Activated CD4-positive, alpha-beta T cell treated with anti-CD3 and anti-CD28 coated beads, Interleukin-2, amount 10 ng/mL, durations not matched to agents 24 days and 14 days (primary cell): ENCODE measurements around the gene COL20A1. TPM values are rescaled to one million over a fixed set of nuclear protein-coding genes. Genes with fewer than 3 reads are reported as not detected.

ENCODE experiments used
- DNase-seq: peaks from one replicate; pipeline ENCODE4 v3.0.0; 2022
- H3K27ac Mint-ChIP-seq: one replicate; pipeline ENCODE4 v1.8.0; 2022; ENCODE audit warnings: mild to moderate bottlenecking, mixed read lengths
- H3K27me3 Mint-ChIP-seq: one replicate; pipeline ENCODE4 v1.8.0; 2022; ENCODE audit warnings: mixed read lengths
- H3K36me3 Mint-ChIP-seq: one replicate; pipeline ENCODE4 v1.8.0; 2022; ENCODE audit warnings: low read depth, mild to moderate bottlenecking, mixed read lengths
- H3K4me1 Mint-ChIP-seq: one replicate; pipeline ENCODE4 v1.8.0; 2021; ENCODE audit warnings: mixed read lengths
- H3K4me3 Mint-ChIP-seq: one replicate; pipeline ENCODE4 v1.8.0; 2022; ENCODE audit warnings: mild to moderate bottlenecking, moderate library complexity, mixed read lengths
- H3K9me3 Mint-ChIP-seq: one replicate; pipeline ENCODE4 v1.8.0; 2021; ENCODE audit warnings: mixed read lengths
- intact Hi-C: fragments of 100-400 bp; cut with micrococcal nuclease; formaldehyde crosslinking; loops from one replicate; pipeline ENCODE4 v1.15.1; 2023
- total RNA-seq: library from RNA; stranded (reverse); gene quantifications from 2 replicates; pipeline ENCODE4 v1.2.3, GENCODE V29; 2022

The COL20A1 gene
- total RNA-seq, 1 donor from 2014 or later, result not detected

DNA sequence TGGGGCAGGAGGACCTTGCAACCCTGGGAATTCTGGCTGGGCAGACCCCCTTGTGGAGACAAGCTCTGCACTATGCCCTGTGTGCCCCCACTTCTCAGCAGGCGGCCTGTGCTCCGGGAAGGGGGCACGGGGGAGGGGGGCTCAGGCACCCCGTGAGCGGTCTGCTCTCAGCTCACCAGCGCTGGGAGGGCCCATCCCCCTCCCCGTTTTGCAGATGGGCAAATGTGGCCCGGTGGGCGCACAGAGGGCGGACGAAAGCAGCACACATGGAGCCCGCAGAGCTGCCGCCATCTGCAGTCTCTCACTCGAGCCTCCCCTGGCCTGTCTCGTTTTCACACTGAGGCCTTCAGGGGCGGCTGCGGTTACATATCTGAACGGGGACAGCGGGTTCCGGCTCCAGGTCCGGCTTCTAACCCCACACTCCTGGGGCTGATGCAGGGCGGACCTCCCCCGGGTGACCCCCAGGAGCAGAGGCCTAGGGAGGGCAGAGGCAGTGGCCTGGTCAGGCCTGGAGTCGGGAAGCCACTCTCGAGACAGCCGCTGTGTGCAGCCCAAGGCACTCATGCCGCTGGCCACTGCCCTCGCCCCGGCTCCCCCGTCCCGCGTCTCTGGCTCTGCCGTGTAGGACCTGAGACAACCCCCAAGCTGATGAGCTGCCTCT lies 54.2 kb downstream of the COL20A1 start:
- intact Hi-C loops, result no loop called here
- H3K36me3 Mint-ChIP-seq, result peaks cover 3% of the 10 kb centered on the region
- DNase-seq, result no peak
- no peaks in the 10 kb centered on the region for H3K4me1 Mint-ChIP-seq
- no peak overlapping the region for H3K4me3 Mint-ChIP-seq
- no peaks in the 10 kb centered on the region for H3K27me3 Mint-ChIP-seq
- H3K27ac Mint-ChIP-seq, result no peak overlapping the region
- H3K9me3 Mint-ChIP-seq, result peaks cover 4% of the 10 kb centered on the region

DNA sequence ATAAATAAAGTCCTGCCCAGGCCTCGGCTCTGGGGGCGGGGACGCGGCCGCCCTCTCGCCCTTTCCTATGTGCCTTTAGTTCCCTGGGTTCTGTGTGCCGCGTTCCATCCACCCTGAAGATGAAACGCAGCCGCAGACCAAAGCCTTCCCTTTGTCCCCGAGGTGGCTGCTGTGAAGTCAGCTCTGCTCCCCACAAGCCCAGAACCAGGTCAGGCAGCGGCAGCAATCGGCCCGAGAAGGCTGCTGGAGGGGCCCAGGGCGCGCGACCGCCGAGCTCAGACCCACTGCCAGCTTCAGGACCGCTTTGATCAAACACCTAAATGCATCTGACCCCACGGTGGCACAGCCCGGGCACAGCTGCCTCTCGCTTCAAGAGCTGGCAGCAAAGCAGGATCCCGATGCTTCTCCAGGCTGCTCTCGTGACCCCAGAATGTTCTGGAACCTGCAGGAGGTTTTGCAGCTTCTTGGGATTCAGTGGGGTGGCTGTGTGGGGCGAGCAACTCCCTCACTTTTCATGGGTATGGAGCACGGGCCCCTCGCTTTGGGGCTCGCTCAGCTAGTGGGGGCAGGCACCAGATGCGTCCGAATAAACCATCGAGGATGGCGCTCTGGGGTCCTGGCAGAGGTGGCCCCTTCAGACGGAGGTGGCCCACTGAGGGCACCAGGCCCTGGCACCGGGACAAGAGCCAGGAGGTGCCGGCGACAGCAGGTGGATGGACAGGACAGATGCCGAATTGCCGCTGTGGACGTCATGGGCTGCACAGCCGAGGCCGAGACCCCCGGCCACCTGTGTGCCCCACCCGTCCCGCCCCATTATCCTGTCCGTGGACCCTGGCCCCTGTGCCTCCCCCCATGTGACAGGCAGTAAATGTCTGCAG lies 55.2 kb downstream of the COL20A1 start:
- intact Hi-C loops, result no loop called here
- peaks cover 4% of the 10 kb centered on the region for H3K9me3 Mint-ChIP-seq
- H3K27ac Mint-ChIP-seq, result no peak overlapping the region
- H3K4me3 Mint-ChIP-seq, result no peak overlapping the region
- DNase-seq, result no peak
- H3K27me3 Mint-ChIP-seq, result no peaks in the 10 kb centered on the region
- peaks cover 3% of the 10 kb centered on the region for H3K36me3 Mint-ChIP-seq
- H3K4me1 Mint-ChIP-seq, result no peaks in the 10 kb centered on the region

DNA sequence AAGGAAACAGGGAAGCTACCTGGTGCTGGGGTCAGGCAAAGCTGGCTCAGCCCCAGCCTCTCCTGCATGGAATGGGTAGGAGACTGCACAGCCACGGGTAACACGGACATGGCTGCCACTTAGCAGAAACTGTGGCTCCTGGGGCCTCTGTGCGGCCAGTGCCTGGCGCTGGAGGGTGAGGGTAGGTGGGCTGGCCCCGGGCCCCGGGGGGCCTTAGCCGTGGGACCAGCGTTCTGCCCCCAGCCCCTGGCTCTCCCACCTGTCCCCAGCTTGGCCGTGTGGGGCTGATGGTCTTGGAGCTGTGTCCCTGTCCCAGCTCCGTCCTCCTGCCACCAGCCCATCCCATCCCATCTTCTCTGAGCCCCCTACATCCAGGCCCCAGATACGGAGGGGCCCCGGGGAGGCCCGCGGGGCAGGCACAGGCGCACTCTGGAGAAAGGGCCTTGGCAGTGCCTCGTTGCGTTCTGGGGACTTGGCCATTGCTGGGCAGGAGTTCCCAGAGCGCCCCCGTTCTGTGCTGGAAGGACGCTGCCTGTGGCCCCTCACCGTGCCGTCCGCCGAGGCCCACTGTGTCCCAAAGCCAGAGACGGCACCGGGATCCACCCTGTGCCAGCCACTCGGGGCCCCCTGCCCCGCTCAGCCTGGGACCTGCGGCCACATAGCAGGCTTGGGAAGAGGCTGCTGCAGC lies 56.0 kb downstream of the COL20A1 start:
- Mint-ChIP-seq H3K4me3 (no peak overlapping the region), H3K9me3 (peaks cover 4% of the 10 kb centered on the region), H3K36me3 (peaks cover 3% of the 10 kb centered on the region), H3K27me3 (no peaks in the 10 kb centered on the region), H3K27ac (no peak overlapping the region), H3K4me1 (no peaks in the 10 kb centered on the region)
- intact Hi-C loops, result no loop called here
- DNase-seq, result no peak

DNA sequence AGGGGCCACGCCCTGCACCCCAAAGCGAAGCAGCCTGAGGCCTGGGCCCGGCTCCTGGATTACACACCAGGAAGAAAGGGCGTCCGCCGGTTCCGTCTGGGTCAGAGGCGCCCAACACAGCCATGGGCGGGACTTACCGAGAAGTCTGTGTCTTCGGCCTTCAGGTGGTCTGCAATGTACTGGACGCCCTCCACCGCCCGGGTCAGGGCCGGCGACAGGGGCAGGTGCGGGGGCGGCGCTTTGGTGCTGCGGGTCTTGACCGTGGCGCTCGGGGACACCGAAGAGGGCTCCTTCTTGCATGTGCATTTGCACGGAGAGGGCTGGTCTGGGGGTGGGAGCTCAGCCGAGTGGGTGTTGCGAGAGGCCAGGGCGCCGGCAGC lies 56.5 kb downstream of the COL20A1 start:
- H3K27me3 Mint-ChIP-seq, result no peaks in the 10 kb centered on the region
- H3K9me3 Mint-ChIP-seq, result peaks cover 4% of the 10 kb centered on the region
- DNase-seq, result no peak
- peaks cover 3% of the 10 kb centered on the region for H3K36me3 Mint-ChIP-seq
- H3K4me3 Mint-ChIP-seq, result no peak overlapping the region
- H3K27ac Mint-ChIP-seq, result no peak overlapping the region
- H3K4me1 Mint-ChIP-seq, result no peaks in the 10 kb centered on the region
- intact Hi-C loops, result no loop called here

DNA sequence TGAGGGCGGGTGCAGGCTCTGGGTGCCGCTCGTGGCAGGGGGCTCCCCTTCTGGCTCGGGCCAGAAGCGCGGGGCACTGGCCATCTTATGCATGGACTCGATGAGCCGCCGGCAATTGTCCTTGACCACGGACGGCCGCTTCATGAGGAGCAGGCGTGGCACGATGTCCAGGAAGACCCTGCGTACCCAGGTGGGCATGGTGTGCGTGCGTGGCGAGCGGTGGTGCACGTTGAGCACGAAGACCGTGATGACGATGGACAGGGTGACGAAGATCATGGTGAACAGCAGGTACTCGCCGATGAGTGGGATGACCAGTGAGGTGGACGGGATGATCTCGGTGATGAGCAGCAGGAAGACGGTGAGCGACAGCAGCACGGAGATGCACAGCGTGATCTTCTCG lies 57.2 kb downstream of the COL20A1 start:
- H3K9me3 Mint-ChIP-seq, result peaks cover 4% of the 10 kb centered on the region
- no peaks in the 10 kb centered on the region for H3K27me3 Mint-ChIP-seq
- no peak overlapping the region for H3K4me3 Mint-ChIP-seq
- intact Hi-C loops, result no loop called here
- H3K27ac Mint-ChIP-seq, result no peak overlapping the region
- no peak for DNase-seq
- H3K4me1 Mint-ChIP-seq, result no peaks in the 10 kb centered on the region
- peaks cover 3% of the 10 kb centered on the region for H3K36me3 Mint-ChIP-seq

DNA sequence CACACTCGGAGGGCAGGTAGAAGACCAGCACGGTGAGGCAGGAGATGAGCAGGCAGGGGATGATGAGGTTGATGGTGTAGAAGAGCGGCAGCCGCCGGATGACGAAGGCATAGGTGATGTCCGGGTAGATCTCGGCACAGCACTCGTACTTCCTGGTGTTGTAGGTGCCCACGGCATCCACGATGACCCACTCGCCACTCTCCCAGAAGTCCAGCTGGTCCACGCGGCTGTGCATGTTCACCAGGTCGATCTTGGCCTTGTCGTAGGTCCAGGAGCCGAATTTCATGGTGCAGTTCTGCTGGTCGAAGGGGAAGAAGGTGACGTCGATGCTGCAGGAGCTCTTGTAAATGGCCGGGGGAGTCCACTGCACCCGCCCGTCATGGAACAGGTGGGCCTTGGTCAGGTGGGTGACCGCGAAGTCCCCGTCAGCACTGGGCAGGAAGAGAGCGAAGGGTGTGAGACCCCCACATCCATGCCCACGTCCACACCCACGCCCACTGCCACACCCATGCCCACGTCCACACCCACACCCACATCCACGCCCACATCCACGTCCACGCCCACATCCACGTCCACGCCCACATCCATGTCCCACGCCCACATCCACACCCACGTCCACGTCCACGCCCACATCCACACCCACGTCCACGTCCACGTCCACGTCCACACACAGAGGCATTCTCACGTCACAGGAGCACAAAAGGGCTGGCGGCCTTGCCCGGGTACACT lies 57.8 kb downstream of the COL20A1 start:
- H3K27ac Mint-ChIP-seq, result no peak overlapping the region
- DNase-seq, result no peak

DNA sequence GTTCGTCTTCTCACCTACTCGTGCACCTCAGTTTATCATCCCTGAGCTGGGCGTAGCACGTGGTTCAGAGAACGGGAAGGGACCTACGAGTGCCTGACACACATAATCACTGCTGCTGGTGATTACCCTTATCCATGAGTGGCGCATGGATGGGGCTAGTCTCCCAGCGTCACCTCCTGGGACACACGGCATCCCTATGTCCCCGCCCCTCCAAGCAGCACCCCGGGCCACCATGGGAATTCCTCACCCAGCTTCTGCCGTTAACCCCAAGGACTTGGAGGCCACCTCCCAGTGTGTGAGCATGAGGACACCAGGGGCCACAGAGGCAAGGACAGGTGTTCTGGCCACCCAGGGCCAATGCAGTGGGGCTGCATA lies 58.3 kb downstream of the COL20A1 start:
- Mint-ChIP-seq H3K4me3 (no peak overlapping the region), H3K27me3 (no peaks in the 10 kb centered on the region), H3K9me3 (peaks cover 4% of the 10 kb centered on the region), H3K36me3 (peaks cover 3% of the 10 kb centered on the region), H3K27ac (no peak overlapping the region), H3K4me1 (no peaks in the 10 kb centered on the region)
- intact Hi-C loops, result no loop called here
- no peak for DNase-seq

More for the DNA sequence above, 57.8 kb downstream of the COL20A1 start:
- Mint-ChIP-seq H3K36me3 (peaks cover 3% of the 10 kb centered on the region), H3K9me3 (peaks cover 4% of the 10 kb centered on the region), H3K4me1 (no peaks in the 10 kb centered on the region), H3K4me3 (no peak overlapping the region), H3K27me3 (no peaks in the 10 kb centered on the region)
- intact Hi-C loops, result no loop called here

DNA sequence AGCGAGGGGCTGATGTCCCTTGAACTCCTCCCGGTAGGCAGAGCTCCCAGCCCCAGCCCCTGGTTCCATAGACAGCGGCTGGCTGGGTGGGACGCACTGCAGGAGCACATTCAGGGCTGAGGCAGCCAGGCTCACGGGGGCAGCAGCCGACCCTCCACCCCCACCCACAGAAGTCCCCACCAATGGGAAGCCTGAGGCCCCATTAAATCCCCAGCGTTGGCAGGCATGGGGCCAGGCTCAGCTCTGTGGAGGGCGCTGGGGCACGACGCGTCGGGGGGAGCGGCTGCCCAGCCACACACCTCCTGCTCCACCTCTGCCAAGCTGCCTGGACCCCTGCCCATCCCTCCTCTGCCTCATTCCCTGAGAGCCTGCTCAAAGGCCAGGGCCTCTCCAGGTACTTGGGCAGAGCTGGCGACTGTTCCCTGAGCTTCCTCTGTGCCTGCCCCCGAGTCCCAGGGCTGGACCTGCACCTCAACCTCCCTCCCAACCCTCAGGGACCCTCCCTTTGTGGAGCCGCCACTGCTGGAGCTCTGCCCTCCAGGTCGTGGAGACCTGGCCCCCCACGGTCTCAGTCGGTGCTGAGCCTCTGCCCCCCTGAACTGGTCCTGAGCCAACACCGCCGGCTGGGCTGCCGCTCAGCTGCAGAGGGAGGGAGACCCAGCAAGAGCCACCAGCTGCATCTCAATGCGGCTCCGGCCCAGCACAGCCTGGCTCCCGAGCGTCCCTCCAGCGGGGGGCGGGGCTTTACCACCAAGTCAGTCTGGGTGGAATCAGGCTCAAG lies 59.0 kb downstream of the COL20A1 start:
- peaks cover 4% of the 10 kb centered on the region for H3K9me3 Mint-ChIP-seq
- peaks cover 3% of the 10 kb centered on the region for H3K36me3 Mint-ChIP-seq
- no peak overlapping the region for H3K27ac Mint-ChIP-seq
- intact Hi-C loops, result no loop called here
- no peak overlapping the region for H3K4me3 Mint-ChIP-seq
- no peak for DNase-seq
- H3K4me1 Mint-ChIP-seq, result no peaks in the 10 kb centered on the region
- no peaks in the 10 kb centered on the region for H3K27me3 Mint-ChIP-seq

DNA sequence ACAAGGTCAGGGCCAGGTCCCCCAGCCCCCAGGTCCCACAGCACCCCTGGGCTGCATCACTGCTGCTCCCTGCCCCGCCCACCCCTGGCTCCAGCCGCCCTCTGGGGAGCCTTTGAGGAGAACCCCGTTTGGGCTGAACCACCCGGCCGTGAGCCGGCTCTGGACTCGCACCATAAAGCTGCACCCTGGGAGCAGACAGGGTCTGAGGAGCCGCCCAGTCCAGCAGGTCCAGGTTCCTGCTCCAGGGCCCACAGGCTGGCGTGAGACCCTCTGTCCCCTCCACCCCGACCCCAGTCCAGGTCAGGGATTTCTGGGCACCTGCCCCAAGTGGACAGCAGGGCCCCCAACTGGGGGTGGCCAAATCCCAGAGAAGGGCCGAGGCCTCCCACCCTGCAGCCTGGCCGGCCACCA lies 59.8 kb downstream of the COL20A1 start:
- H3K9me3 Mint-ChIP-seq, result peaks cover 4% of the 10 kb centered on the region
- peaks cover 3% of the 10 kb centered on the region for H3K36me3 Mint-ChIP-seq
- H3K4me1 Mint-ChIP-seq, result no peaks in the 10 kb centered on the region
- no peak overlapping the region for H3K4me3 Mint-ChIP-seq
- DNase-seq, result no peak
- H3K27me3 Mint-ChIP-seq, result no peaks in the 10 kb centered on the region
- H3K27ac Mint-ChIP-seq, result no peak overlapping the region
- intact Hi-C loops, result no loop called here

DNA sequence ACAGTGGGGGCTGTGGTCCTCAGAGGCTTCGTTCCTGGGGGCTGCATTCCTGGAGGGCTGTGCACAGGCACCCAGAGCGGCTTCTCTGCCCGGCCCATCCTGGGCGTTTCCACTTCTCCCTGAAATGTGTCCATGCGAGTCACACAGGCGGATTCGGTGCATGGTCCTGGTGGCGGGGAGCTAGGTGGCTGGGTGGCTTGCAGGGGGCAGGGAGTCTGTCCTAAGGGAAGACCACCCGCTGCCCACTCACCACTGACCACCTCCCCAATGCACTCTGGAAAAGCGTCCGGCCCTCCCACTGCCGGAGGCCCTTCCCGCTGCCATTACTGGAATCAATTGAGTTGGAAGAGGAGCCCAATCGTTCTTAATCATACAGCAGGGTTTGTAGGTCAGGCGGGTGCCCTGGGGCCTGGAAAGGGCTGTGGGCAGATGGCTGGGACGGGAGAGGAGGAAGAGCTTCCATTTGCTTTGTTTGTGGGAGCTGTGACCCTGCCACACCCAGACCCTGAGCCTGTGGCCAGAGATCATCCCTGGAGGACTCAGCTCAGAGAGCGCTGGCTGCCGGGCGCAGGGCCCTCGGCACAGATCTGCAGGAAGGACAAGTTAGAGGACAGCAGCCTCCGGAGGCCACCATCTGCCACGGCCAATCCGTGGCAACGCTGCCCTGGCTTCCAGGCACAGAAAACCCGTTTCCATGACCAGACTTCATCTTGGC lies 61.8 kb downstream of the COL20A1 start:
- no peaks in the 10 kb centered on the region for H3K4me1 Mint-ChIP-seq
- intact Hi-C loops, result no loop called here
- H3K9me3 Mint-ChIP-seq, result peaks cover 4% of the 10 kb centered on the region
- peaks cover under 1% of the 10 kb centered on the region for H3K27me3 Mint-ChIP-seq
- DNase-seq, result no peak
- H3K36me3 Mint-ChIP-seq, result peaks cover 3% of the 10 kb centered on the region
- no peak overlapping the region for H3K27ac Mint-ChIP-seq
- H3K4me3 Mint-ChIP-seq, result no peak overlapping the region

DNA sequence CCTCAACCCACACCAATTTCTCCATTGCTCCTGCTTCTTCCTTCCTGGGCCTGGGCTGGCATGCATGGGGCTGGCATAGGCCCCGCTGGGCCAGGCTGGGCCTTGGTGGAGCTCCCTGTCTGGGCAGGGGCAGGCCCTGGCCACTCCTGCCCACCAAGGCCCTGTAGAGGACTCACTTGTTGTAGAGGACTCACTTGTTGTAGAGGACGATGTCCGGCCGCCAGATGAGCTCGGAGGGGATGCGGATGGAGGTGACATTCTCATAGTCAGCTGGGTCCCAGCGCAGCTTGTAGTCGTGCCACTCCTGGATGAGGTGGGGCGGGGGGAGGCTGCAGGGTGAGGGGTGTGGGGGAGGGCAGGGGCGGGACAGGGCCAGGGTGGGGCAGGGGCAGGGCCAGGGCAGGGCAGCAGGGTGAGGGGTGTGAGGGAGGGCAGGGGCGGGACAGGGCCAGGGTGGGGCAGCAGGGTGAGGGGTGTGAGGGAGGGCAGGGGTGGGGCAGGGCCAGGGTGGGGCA lies 62.9 kb downstream of the COL20A1 start:
- H3K4me3 Mint-ChIP-seq, result no peak overlapping the region
- no peak overlapping the region for H3K27ac Mint-ChIP-seq
- no peaks in the 10 kb centered on the region for H3K4me1 Mint-ChIP-seq
- H3K9me3 Mint-ChIP-seq, result no peaks in the 10 kb centered on the region
- intact Hi-C loops, result no loop called here
- DNase-seq, result no peak
- H3K27me3 Mint-ChIP-seq, result peaks cover 5% of the 10 kb centered on the region
- no peaks in the 10 kb centered on the region for H3K36me3 Mint-ChIP-seq

DNA sequence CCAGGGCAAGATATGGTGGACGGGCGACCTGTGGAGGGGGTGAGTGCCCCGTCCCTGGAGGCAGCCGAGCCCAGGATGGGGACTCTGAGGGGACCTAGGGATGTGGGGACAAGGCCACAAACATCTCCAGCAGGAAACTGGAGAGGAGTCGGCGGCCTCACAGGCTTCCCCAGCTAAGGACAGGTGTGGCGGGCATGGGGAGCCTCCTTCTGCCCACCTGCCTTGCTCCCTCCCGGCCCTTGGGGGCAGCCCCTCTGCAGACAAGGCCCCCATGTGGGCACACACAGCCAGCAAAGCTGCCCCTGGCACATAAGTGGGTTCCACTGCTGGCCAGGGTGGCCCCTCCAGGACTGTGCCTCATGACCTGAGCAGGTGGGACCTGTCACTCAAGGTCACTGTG lies 63.5 kb downstream of the COL20A1 start:
- Mint-ChIP-seq H3K4me1 (no peaks in the 10 kb centered on the region), H3K27ac (no peak overlapping the region), H3K27me3 (peaks cover 5% of the 10 kb centered on the region), H3K9me3 (no peaks in the 10 kb centered on the region), H3K4me3 (no peak overlapping the region), H3K36me3 (no peaks in the 10 kb centered on the region)
- intact Hi-C loops, result no loop called here
- no peak for DNase-seq
